22Rv1 (cell line): ENCODE data around the gene THOP1.

ENCODE experiments used
- ZFX ChIP-seq: fragments of 450-650 bp; IDR thresholded peaks from 2 replicates; pipeline ENCODE4 v1.6.1; 2017; ENCODE audit warnings: antibody characterized with exemption, borderline replicate concordance
- TF ChIP-seq, protein P1 (sequence below): fragments of 450-650 bp; IDR thresholded peaks from 2 replicates; pipeline ENCODE4 v1.5.1; 2017; ENCODE audit warnings: mild to moderate bottlenecking

DNA sequence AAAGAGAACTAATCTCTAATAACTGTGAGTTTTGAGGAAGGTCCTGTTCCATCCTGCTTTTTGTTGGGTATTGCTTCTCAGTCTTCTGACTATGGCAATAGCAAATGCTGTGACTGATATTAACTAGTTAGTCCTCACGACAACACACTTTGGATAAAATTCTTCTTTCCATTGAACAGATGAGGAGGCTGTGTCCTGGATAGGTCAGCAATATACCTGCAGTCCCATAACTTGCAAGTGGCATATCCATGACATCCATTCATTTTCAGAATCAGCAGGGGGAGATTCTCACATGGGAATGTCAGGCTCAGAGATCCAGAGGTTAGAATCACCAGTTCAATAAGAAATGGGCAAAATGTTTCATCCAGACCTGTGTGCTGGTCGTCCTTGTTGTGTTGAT is 41.7 kb downstream of the THOP1 start:
- TF ChIP-seq, protein P1, sequence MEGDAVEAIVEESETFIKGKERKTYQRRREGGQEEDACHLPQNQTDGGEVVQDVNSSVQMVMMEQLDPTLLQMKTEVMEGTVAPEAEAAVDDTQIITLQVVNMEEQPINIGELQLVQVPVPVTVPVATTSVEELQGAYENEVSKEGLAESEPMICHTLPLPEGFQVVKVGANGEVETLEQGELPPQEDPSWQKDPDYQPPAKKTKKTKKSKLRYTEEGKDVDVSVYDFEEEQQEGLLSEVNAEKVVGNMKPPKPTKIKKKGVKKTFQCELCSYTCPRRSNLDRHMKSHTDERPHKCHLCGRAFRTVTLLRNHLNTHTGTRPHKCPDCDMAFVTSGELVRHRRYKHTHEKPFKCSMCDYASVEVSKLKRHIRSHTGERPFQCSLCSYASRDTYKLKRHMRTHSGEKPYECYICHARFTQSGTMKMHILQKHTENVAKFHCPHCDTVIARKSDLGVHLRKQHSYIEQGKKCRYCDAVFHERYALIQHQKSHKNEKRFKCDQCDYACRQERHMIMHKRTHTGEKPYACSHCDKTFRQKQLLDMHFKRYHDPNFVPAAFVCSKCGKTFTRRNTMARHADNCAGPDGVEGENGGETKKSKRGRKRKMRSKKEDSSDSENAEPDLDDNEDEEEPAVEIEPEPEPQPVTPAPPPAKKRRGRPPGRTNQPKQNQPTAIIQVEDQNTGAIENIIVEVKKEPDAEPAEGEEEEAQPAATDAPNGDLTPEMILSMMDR, result no peak
- TF ChIP-seq ZFX, result no peak
